H1 (cell line): ENCODE results near the gene MEI1. TPM values are rescaled to one million over a fixed set of nuclear protein-coding genes. Genes with fewer than 3 reads are reported as not detected.

ENCODE experiments used
- CTCF ChIA-PET: fragments of 300-600 bp; sonication (Branson Sonifier 250); formaldehyde crosslinking; loops from one replicate; lab custom pipeline; 2021; ENCODE audit not compliant: partially characterized antibody; lab: Charles Lee
- POLR2A ChIA-PET: fragments of 300-600 bp; sonication (Branson Sonifier 250); formaldehyde crosslinking; loops from one replicate; lab custom pipeline; 2021; ENCODE audit warnings: inconsistent platforms; ENCODE audit not compliant: partially characterized antibody; lab: Charles Lee
- DNase-seq, 2 experiments: peaks; one replicate each; pipeline versions ENCODE4 v3.0.0 to v3.0.0-alpha.2; 2010 to 2022; ENCODE audit warnings: low spot score in 2 of 2, low read depth in 1 of 2, mixed read lengths in 1 of 2
- FAIRE-seq: peaks from 2 replicates; lab custom pipeline; 2011; peaks lifted over from hg19 to GRCh38; lab: Jason Lieb, UNC
- H2AFZ ChIP-seq: 2 replicates; pipeline ENCODE4 v1.8.1; 2012; ENCODE audit warnings: low read length, inconsistent platforms
- H2AK5ac ChIP-seq: 2 replicates; pipeline ENCODE4 v1.6.1; 2013; ENCODE audit warnings: low read depth, low read length
- H2BK120ac ChIP-seq: replicated peaks from 2 replicates; pipeline ENCODE3; 2013; ENCODE audit warnings: low read depth, low read length, inconsistent platforms
- H2BK12ac ChIP-seq: 2 replicates; pipeline ENCODE4 v1.6.1; 2013; ENCODE audit warnings: low read depth, low read length
- H2BK15ac ChIP-seq: 2 replicates; pipeline ENCODE4 v1.6.1; 2013; ENCODE audit warnings: low read length
- H2BK20ac ChIP-seq: 2 replicates; pipeline ENCODE4 v1.6.1; 2013; ENCODE audit warnings: low read length
- H2BK5ac ChIP-seq: 2 replicates; pipeline ENCODE4 v1.6.1; 2013; ENCODE audit warnings: low read depth, low read length
- H3K14ac ChIP-seq: 2 replicates; pipeline ENCODE4 v1.6.1; 2013; ENCODE audit warnings: inconsistent platforms; ENCODE audit not compliant: insufficient read length
- H3K18ac ChIP-seq: 2 replicates; pipeline ENCODE4 v1.6.1; 2013; ENCODE audit warnings: low read length; ENCODE audit errors: extremely low read depth
- H3K23ac ChIP-seq: 2 replicates; pipeline ENCODE4 v1.6.1; 2013; ENCODE audit warnings: inconsistent platforms; ENCODE audit not compliant: insufficient read length
- H3K23me2 ChIP-seq: 2 replicates; pipeline ENCODE4 v1.6.1; 2013; ENCODE audit warnings: low read depth, low read length
- H3K27ac ChIP-seq: 2 replicates; pipeline ENCODE4 v1.6.1; 2011; ENCODE audit warnings: low read depth, low read length, inconsistent platforms
- H3K27me3 ChIP-seq, 4 experiments: replicated peaks in 1 of 4; 1 replicate in 1 of 4; 2 replicates in 3 of 4; pipeline versions ENCODE4 v1.6.1 to v1.8.1; 2011 to 2013; ENCODE audit warnings: low read length in 3 of 4, mild to moderate bottlenecking in 3 of 4, inconsistent platforms in 2 of 4, mixed read lengths in 2 of 4, moderate library complexity in 1 of 4; ENCODE audit not compliant: control insufficient read depth in 3 of 4, insufficient read depth in 3 of 4; ENCODE audit errors: extremely low read depth in 1 of 4
- H3K36me3 ChIP-seq, 4 experiments: 2 replicates each; pipeline versions ENCODE4 v1.6.1 to v1.8.1; 2011 to 2013; ENCODE audit warnings: mild to moderate bottlenecking in 4 of 4, low read length in 3 of 4, moderate library complexity in 2 of 4, control low read depth in 1 of 4, inconsistent platforms in 1 of 4; ENCODE audit not compliant: insufficient read depth in 4 of 4, control insufficient read depth in 2 of 4
- H3K4ac ChIP-seq: replicated peaks from 2 replicates; pipeline ENCODE3; 2013; ENCODE audit warnings: low read length, low read depth, mixed read lengths, inconsistent platforms; ENCODE audit not compliant: insufficient read length
- H3K4me1 ChIP-seq, 4 experiments: replicated peaks in 1 of 4; 1 replicate in 1 of 4; 2 replicates in 3 of 4; pipeline versions ENCODE4 v1.6.1 to v1.8.1; 2011 to 2013; ENCODE audit warnings: low read length in 3 of 4, inconsistent platforms in 2 of 4, mixed read lengths in 1 of 4; ENCODE audit not compliant: insufficient read depth in 4 of 4, control insufficient read depth in 3 of 4
- H3K4me2 ChIP-seq, 2 experiments: 2 replicates each; pipeline versions ENCODE4 v1.6.1 to v1.8.1; 2011 to 2013; ENCODE audit warnings: low read depth in 2 of 2, low read length in 2 of 2, control low read depth in 1 of 2, inconsistent platforms in 1 of 2, mild to moderate bottlenecking in 1 of 2; ENCODE audit not compliant: insufficient read depth in 1 of 2
- H3K4me3 ChIP-seq, 4 experiments: fragments of 200-600, 300-600 bp in 1 of 4; sonication (generic), shearing (Covaris generic), sonication (Bioruptor Twin) in 1 of 4; 2 replicates each; pipeline versions ENCODE4 v1.5.1 to v1.8.1; 2011 to 2016; ENCODE audit warnings: low read length in 4 of 4, low read depth in 3 of 4, control low read depth in 2 of 4, inconsistent platforms in 2 of 4, mild to moderate bottlenecking in 2 of 4, mixed read lengths in 1 of 4, moderate library complexity in 1 of 4; ENCODE audit not compliant: insufficient read depth in 2 of 4; ENCODE audit errors: extremely low read depth in 1 of 4
- H3K56ac ChIP-seq: replicated peaks from 2 replicates; pipeline ENCODE3; 2013; ENCODE audit warnings: low read depth, mild to moderate bottlenecking, mixed read lengths, low read length, inconsistent platforms; ENCODE audit not compliant: insufficient read length
- H3K79me1 ChIP-seq: 2 replicates; pipeline ENCODE4 v1.6.1; 2013; ENCODE audit warnings: low read depth, low read length, control low read depth
- H3K79me2 ChIP-seq, 2 experiments: 2 replicates each; pipeline versions ENCODE4 v1.6.1 to v1.8.1; 2012 to 2013; ENCODE audit warnings: low read length in 2 of 2, mild to moderate bottlenecking in 2 of 2, inconsistent platforms in 1 of 2; ENCODE audit not compliant: insufficient read depth in 2 of 2, control insufficient read depth in 1 of 2
- H3K9ac ChIP-seq, 4 experiments: replicated peaks in 1 of 4; 1 replicate in 1 of 4; 2 replicates in 3 of 4; pipeline versions ENCODE4 v1.6.1 to v1.8.1; 2011 to 2013; ENCODE audit warnings: low read depth in 3 of 4, low read length in 3 of 4, control low read depth in 2 of 4, mild to moderate bottlenecking in 2 of 4, moderate library complexity in 2 of 4, inconsistent platforms in 1 of 4; ENCODE audit errors: extremely low read depth in 1 of 4
- H3K9me3 ChIP-seq, 2 experiments: 2 replicates each; pipeline versions ENCODE4 v1.6.1 to v1.8.1; 2012 to 2013; ENCODE audit warnings: mild to moderate bottlenecking in 2 of 2, moderate library complexity in 2 of 2, control low read depth in 1 of 2, inconsistent platforms in 1 of 2, low read depth in 1 of 2, low read length in 1 of 2, mixed read lengths in 1 of 2; ENCODE audit not compliant: insufficient read depth in 2 of 2
- H4K20me1 ChIP-seq, 2 experiments: replicated peaks in 1 of 2; 2 replicates each; pipeline versions ENCODE3 to v1.8.1; 2011 to 2013; ENCODE audit warnings: inconsistent platforms in 2 of 2, low read length in 2 of 2, mild to moderate bottlenecking in 1 of 2; ENCODE audit not compliant: insufficient read depth in 2 of 2, control insufficient read depth in 1 of 2
- H4K5ac ChIP-seq: 2 replicates; pipeline ENCODE4 v1.6.1; 2013; ENCODE audit warnings: low read length, low read depth, mixed read lengths, inconsistent platforms; ENCODE audit not compliant: insufficient read length
- H4K8ac ChIP-seq: 2 replicates; pipeline ENCODE4 v1.8.0; 2013; ENCODE audit warnings: mild to moderate bottlenecking, moderate library complexity, low read length, inconsistent platforms; ENCODE audit not compliant: insufficient read depth; ENCODE audit errors: extremely low read depth
- H4K91ac ChIP-seq: replicated peaks from 2 replicates; pipeline ENCODE3; 2013; ENCODE audit warnings: low read length, mixed read lengths, inconsistent platforms; ENCODE audit not compliant: insufficient read length
- BACH1 ChIP-seq: IDR thresholded peaks from 2 replicates; pipeline ENCODE4 v1.6.1; 2012; ENCODE audit warnings: low read length, improper control_type of control experiment
- RNF2 ChIP-seq: fragments of 200-900, 300-1000 bp; sonication (generic); IDR thresholded peaks from 2 replicates; pipeline ENCODE4 v1.7.1; 2016; ENCODE audit warnings: borderline replicate concordance, low read depth, mild to moderate bottlenecking, antibody characterized with exemption, low read length; ENCODE audit not compliant: poor library complexity, severe bottlenecking; ENCODE audit errors: missing control alignments
- SIN3A ChIP-seq, 2 experiments: IDR thresholded peaks in 1 of 2; conservative IDR thresholded peaks in 1 of 2; 2 replicates each; pipeline ENCODE4 v1.6.1; 2011 to 2012; ENCODE audit warnings: low read length in 2 of 2, improper control_type of control experiment in 1 of 2, low read depth in 1 of 2, mild to moderate bottlenecking in 1 of 2
- SP2 ChIP-seq: IDR thresholded peaks from 2 replicates; pipeline ENCODE4 v1.6.1; 2012; ENCODE audit warnings: mild to moderate bottlenecking, low read length, inconsistent platforms
- WGBS, 2 experiments: shearing (Covaris generic) in 1 of 2; methylation state at CpG; one replicate each; pipeline versions ENCODE4 v1.1.6 to v1.1.7; 2013 to 2015; ENCODE audit warnings: low lambda C conversion rate in 2 of 2, mixed read lengths in 2 of 2, inconsistent platforms in 1 of 2, low coverage in 1 of 2, missing lambda C conversion rate in 1 of 2; ENCODE audit not compliant: insufficient replicate concordance in 2 of 2, insufficient coverage in 1 of 2, insufficient read length in 1 of 2; ENCODE audit errors: extremely low coverage in 1 of 2, missing lambda C conversion rate in 1 of 2; 5-methylcytosine and 5-hydroxymethylcytosine counted together
- polyA plus RNA-seq, 7 experiments: library from polyadenylated mRNA; depleted of rRNA in 3 of 7; stranded (reverse) in 5 of 7; unstranded in 2 of 7; fragments of >200 nt in 5 of 7; fragments of 200-250 nt in 2 of 7; gene quantifications; 1 replicate in 5 of 7; 2 replicates in 1 of 7; 4 replicates in 1 of 7; pipeline versions ENCODE4 v1.2.1 to v1.2.3, GENCODE V29; 2011 to 2013; ENCODE audit warnings: missing spikeins in 2 of 7, mixed read lengths in 2 of 7
- total RNA-seq: library from RNA; stranded (reverse); fragmentation: NEBNext Ultra II Directional; extraction: Animal tissue kit (Norgen Biotek cat#: 25700); gene quantifications from 2 replicates; pipeline ENCODE4 v1.2.1, GENCODE V29; 2021

Gene MEI1
- total and polyA plus RNA-seq, 2 of the 8 experiments (the other 6 are each of a cell fraction or from before 2014, with no cell fraction given) = 0.27 to 0.54 TPM

GRCh38 chr22:41801147-41801819 lies 102.0 kb downstream of the MEI1 start:
- H3K27me3 ChIP-seq = no peaks in the 10 kb centered on the region
- H2BK5ac ChIP-seq = peak overlapping the region; percentile 54; the same call in 1 of the 2 replicates
- no peak overlapping the region for H2BK20ac ChIP-seq
- DNase-seq (no peak), FAIRE-seq (no peak)
- peak overlapping the region; percentile 93 to 96 for H3K4me2 ChIP-seq
- H3K23me2 ChIP-seq = peaks cover 14% of the 10 kb centered on the region
- H3K9ac ChIP-seq = peak overlapping the region; percentile 74 to 84 (median 77)
- H3K14ac ChIP-seq = no peak overlapping the region
- TF ChIP-seq RNF2 (peak; percentile 16), BACH1 (no peak), SP2 (no peak), SIN3A (conservative IDR thresholded peaks at IDR 0.05 in 1 of 2, IDR thresholded peaks at IDR 0.05 in 1 of 2; ENCODE audit: low read depth in 1 of 2, low read length in 2 of 2) (0 out of 4 replicates have a peak, but pooled peaks of 1 of the 2 experiments have one; percentile 5)
- H2AFZ ChIP-seq = peak overlapping the region; percentile 25; the same call in 1 of the 2 replicates
- WGBS, 2 experiments = 42% methylated on average over 4 of the region's 4 CpGs; no CpG with 5 or more reads in 1 of the 2 experiments
- H4K91ac ChIP-seq = no peak overlapping the region
- CTCF ChIA-PET = interaction anchor here (0.6 to 3.8 kb wide), 9 partner anchors 22 to 209 kb away, joined by 3 to 20 read pairs (median 3); no protein-coding TSS in a partner anchor
- H3K4me1 ChIP-seq = peaks cover 8 to 15% (median 9%) of the 10 kb centered on the region in 4 experiments
- H2BK120ac ChIP-seq = no peak overlapping the region
- 0 out of 2 replicates have a peak overlapping the region, but pooled peaks have one; percentile 19 for H3K18ac ChIP-seq
- no peak overlapping the region for H4K8ac ChIP-seq
- peak overlapping the region; percentile 62 for H3K56ac ChIP-seq
- no peak overlapping the region for H2BK12ac ChIP-seq
- no peak overlapping the region for H3K23ac ChIP-seq
- H2AK5ac ChIP-seq = no peak overlapping the region
- H3K4ac ChIP-seq = no peak overlapping the region
- no peak overlapping the region for H2BK15ac ChIP-seq
- POLR2A ChIA-PET = interaction anchor here (0.6 to 3.1 kb wide), 32 partner anchors 9 to 264 kb away, joined by 3 to 30 read pairs (median 4); partner anchors contain the start of genes CENPM, SREBF2 and TNFRSF13C
- no peaks in the 10 kb centered on the region for H3K36me3 ChIP-seq
- H3K79me2 ChIP-seq = peaks cover 0 to 25% of the 10 kb centered on the region in 2 experiments; a peak in 3 of 4 replicates
- H4K20me1 ChIP-seq = peaks cover 0 to 6% of the 10 kb centered on the region in 2 experiments
- H3K4me3 ChIP-seq = peak overlapping the region; percentile 78 to 91 (median 86)
- no peaks in the 10 kb centered on the region for H3K9me3 ChIP-seq
- peaks cover 3% of the 10 kb centered on the region; the same call in 1 of the 2 replicates for H3K79me1 ChIP-seq
- H3K27ac ChIP-seq = 0 out of 2 replicates have a peak overlapping the region, but pooled peaks have one; percentile 73
- H4K5ac ChIP-seq = no peak overlapping the region
